ENCODE measurements around the gene MN1.

MN1 gene

DNA sequence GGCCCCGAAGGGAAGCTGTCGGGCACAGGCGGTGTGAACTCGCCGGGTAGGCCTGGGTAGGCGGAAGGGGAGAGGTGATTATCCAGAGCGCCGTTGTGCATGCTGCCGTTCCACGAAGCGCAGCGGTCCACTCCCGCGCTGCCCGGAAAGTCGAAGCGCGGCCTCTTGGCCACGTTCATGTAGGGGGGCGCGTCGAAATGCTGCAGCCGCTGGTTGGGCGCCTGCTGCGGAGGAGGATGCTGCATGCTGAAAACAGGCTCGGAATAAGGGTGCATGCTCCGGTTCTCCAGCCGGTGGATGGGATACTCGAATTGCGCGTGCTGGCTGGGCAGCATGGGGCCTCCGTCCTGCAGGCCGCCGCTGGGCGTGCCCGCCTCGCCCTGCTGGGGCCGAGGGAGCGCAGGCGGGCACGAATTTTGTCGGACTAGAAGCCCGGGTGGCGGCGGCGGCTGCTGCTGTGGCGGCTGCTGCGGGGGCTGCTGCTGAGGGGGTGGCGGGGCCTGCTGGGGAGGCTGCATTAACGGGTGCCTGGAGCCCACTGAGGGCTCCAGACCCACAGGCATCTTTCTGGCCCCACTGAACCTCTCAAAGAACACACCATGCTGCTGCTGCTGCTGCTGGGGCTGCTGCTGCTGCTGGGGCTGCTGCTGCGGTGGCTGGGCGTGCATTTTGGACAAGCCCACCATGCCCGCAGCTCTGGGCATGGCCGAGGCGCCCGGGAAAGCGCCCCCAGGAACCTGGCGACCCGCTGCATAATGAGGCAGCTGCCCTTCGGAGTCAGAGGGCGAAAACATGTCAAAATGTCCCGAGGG is 2.3 kb downstream of the MN1 start:
- DNase-seq = no peak

DNA sequence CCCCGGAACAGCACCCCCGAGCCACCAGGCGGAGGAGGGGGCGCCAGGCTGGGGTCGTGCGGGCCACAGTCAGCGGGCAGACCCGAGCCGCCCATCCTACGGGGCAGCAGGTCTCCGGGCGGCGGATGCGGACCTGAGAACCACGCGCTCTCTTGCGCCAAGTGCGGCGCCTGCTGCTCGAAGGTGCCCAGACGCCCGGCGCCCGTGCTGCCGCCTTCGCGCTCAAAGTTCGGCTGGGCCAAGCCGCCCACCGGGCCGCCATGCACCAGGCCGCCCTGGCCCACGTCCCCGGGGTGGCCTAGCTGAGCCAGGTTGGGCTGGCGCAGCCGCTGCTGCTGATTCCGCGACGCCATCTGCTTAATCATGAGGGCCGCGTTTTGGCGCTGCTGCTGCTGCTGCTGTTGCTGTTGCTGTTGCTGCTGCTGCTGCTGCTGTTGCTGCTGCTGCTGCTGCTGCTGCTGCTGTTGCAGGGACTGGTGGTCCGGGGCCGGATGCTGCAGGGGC is 3.0 kb downstream of the MN1 start:
- DNase-seq = no peak

DNA sequence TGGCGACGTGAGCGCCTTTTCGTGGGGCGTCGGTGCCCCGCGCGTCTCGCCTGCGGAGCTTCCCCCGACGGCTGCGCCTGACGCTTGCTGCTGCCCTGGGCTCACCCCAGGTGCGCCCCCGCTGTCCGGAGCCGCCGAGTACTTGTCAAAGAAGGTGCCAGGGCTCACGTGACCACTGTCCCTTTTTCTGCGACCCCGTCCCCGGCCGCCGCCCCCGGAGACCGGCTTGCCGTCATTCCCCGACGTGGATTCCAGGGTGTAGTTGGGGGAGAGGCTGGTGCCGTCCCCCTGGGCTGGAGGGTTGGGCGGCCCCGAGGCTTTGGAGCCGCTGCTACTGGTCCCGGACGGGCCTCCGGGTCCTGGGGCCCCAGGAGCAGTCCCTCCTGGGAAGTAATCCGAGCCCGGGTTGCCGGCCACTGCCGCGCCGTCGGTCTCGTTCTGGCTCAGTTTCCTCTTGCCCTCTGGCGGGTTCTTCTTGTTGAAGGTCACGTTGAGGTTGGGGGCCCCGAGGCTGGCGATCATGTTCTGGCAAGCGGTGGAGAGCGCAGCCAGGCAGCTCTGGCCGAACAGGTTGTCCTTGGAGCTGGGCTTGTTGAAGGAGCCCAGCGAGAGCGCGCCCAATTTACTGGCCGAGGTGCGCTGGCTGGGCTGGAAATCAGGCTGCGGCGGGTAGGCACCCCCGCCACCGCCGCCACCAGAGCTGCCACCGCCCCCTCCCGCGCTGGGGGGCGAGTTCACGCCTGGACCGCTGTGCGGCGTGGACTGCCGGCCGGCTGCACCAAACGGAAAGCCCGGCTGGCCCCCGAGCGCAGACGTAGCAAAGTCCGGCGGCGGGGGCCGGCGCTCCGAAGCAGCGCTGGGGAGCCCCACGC is 3.8 kb downstream of the MN1 start:
- no peak for DNase-seq

DNA sequence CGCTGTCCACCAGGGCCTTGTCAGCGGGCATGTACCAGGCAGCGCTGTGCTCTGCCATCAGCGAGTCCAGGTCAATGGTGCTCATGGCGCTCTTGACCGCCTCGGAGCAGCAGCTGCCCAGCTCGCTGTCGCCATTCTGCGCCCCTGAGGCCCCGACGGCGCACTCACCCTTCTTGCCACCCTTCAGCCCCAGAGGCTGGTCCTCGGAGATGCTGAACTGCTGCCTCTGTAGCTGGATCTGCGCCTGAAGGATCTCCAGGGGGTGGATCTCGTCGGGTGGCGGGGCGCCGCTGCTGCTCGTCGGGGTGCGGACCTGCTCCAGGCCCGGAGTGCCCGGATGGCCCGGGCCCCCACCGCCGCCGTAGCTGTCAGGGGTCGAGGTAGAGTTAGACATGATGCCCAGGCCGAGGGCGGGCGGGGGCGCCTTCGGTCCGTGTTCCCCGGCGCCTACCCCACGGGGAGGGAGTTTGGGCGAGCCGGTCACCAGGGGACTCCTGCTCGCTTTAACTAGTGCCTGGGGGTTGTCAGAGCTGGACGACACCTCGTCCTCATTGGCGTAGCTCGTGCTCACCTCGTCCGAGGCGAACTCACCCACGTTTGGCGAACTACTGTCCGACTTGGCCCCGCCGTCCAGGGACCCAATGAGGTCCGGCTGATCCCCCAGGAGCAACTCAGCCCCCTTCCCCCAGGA is 4.6 kb downstream of the MN1 start:
- DNase-seq = no peak

DNA sequence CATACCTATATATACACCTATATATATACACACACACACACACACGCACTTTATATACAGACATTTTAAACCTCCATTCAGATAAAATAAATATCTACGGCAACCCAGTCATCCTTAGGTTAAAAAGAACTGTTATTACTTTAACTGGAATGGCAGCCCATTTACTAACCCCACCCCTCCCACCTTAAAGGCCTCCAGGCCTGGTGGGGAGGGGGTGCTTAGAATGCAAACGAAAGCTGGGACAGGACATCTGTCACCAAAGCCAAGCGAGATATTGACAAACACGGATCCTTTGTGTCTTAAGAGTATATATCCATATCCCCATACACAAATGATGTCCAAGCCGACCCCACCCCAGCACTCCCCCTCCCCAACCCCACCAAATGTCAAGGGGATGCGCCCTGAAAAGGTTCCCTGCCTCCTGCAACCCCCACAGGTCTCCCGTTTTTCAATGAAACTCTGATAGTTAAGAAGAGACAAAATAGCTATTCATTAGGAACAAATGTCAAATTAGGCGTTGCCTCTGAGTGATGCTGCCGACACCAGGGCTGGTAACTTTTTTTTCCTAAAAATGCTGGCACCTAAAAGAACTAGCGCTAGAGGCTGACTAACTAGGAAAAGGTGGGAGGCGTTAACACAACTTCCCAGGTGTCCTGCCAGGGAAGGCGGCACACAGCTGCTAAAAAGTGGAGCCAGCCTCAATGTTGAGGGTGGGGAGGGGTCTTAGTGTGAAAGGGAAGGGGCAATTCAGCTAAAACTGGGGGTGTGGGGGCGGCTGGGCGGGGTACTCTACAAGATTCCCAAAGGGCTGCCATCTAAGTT is 5.6 kb downstream of the MN1 start:
- no peak for DNase-seq

DNA sequence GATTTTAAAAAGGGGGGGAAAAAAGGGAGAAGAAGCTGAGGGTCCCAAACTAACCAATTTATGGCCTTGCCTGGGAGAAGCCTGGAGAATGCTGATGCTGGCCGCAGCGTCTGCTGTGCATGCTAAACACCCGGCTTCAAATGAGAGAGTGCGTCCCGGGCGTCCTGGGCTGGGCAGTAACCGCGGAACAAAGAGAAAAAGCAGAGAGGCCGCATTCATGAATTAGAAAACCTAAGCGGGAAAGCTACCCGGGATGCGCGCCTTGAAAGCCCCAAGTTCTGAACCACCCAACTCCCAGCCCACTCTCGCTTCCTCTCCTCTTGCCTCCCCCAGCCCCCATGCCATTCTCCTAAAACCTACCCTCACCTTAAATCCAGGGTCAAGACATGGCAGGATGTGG is 6.5 kb downstream of the MN1 start:
- DNase-seq = no peak

DNA sequence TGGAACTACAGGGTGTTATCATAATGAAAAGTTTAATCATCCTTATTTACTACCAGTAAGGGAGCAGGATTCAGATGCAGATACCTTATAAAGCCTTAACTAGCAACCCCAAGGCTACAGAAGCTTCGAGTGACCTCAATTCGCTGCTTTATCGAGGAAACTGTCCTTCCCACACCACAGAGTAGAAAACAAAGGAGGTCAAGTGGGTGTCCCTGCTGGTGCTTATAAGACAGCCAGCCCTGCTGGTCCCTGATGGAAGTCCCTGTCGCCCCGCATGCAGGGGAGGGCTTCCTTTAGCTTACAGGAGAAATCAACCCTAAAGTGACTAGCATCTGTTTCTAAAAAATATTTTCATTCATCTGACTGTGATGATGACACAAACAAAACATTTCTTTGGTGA is 7.3 kb downstream of the MN1 start:
- no peak for DNase-seq

DNA sequence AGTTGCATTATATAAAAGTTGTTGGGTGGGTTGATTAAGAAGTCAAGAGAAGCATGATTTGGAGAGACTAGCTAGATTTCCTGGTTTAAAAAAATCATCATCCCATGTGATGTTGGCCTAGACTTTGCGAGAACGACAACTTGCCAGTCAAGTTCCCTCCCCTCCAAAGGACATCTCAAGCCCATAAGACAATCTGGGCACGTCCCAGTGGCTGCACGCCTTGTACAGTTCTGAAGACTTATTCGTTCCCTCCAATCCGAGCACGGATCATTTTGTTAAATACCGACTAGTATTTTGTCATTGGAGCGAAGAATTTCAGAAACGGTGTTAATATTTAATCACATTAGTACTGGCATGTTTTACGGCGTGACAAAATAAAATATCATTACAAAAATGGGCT is 8.0 kb downstream of the MN1 start:
- no peak for DNase-seq

DNA sequence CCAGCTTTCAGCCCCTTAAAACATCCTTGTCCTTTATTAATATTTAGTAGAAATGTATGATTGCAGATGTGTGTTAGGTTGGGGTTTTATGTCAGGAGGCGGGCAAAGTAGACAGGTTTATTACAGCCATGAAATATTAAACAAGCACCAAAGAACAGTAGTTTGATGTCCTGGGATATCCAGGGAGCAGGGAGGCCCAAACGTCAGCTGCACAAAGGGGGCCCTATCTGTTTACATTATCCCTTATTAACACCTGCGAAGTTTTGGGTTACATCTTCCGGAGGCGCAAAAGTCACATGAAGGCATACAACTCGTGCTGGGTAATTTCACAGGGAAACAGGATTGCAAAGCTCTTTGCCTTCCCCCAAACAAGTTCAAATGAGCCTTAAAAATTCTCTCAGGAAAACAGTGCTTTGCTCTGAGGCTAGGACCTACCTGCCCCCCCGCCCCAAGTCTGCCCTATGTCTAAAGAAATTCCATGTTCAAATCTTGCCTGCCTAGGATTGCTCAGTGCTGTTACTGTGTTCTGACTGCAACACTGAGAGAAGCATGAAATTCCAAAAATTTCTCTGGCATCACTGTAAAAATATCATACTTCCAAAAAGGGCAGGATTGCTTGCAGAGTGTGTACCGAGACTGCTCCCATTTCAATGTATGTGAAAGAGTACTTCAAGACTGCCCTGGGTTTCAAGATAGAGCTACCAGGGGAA is 8.9 kb downstream of the MN1 start:
- no peak for DNase-seq

DNA sequence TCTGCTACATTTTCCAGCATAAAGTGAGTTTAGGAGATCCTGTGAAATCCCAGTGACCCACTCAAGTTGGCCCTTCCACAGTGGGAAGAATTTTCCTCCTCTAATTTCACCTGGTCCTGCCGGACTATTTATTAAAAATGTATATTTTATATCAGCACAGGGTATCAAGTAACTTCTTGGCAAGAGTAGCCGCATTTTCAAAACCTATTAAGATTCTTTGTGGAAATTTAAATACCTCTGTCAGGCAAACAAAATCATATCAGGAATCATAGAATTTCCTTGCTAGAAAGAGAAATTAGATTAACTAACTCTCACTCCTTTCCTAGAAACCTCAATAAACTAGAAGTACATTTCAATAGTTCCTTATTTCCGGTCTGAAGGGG is 9.7 kb downstream of the MN1 start:
- DNase-seq = no peak

DNA sequence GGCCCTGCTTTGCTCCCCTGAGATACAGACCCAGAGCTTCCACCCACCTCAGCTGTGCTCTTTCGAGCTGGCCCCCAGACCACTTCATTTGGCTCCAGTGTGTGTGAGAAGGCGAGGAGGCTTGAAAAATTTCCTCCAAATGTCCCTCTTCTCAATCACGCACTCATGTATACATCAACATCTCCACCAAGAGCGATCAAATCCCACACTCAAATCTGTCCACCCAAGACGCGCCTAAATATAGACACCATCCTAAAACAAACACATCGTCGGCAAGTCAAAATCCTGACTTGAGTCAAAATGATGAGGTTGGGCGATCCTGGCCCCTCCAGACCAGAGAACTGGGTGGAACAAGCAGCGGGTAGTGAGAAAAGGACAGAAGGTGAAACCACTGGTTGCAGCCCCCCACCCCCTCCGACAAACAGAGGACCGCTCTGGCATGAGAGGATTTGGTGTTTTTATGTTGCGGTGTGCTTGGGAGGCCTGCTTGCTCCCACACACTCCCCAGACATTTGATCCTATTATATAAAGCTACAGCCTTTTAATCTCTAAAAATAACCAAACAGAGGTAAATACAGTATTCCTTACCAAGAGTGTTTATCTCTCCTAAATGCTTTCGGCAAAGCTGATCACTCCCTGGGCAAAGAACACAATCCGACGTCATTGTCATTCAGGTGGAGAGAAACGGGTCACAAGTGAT is 10.2 kb downstream of the MN1 start:
- no peak for DNase-seq

DNA sequence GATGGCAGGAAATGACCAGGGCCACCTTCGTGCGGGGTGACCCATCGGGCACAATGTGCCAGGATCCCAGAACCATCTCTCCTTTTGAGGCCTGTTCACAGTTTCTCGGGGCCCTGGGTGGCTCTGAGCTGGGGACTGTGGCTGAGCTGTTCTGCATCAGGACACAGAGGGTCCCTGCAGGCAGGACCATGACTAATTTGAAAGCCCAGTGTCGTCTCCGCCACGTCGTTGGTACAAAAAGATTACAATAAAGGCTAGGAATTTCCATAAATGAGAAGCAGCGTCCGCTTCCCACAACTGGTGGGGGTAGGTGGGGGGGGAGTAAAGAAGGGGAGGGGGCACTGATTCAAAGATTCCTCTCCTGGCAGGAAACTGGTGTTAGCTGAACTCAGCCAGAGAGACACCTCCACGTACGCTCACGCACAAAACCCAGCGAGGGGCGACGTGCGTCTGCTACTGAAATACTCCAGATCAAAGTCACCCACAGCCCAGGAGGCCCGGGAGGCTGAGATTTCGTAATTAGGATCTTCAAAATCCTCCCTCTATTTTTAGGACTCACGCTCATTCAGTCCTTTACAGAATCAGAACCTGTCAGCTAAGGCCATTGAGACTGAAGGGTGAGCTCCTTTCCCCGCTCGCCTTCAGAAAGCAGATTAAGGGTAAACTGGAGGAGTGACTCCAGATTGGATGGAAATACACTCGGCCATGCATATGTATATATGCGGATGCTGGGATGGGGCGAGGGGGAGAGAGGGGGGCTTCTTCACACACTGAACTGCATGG is 11.0 kb downstream of the MN1 start:
- no peak for DNase-seq

DNA sequence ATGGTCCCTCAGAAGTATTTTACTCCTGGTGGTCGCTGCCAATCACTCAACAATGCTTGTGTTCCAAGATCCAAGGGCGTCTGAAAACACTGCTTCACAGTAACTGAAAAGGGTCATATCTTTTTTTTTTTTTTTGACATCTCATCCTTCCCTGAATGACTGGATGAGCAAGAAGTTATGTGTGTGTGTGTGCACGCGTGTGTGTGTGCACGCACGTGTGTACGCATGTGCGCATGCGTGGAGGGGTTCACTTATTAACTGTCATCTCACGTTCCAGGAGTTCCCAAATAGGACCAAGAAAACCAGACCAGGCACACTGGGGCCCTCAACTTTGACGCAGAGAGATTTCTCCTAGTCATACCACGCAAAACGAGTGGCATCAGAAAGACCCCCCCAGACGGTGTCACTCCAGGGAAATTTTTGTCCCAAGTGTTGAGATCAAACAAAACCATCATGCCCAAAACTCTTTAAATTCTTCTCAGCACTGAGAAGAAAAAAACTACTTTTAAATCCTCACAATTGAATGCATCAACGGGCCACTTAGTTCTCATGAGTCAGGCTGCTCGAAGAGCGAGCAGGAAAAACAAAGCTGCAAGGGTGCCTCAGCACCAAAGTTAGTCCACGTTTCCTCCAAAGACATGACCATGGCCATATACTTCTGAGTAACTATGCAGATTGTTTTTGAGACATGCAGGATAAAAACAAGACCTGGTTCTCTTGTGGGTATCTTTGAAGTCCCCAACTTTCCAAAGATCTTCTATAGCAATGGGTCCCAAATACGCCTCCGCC is 12.9 kb downstream of the MN1 start:
- no peak for DNase-seq

DNA sequence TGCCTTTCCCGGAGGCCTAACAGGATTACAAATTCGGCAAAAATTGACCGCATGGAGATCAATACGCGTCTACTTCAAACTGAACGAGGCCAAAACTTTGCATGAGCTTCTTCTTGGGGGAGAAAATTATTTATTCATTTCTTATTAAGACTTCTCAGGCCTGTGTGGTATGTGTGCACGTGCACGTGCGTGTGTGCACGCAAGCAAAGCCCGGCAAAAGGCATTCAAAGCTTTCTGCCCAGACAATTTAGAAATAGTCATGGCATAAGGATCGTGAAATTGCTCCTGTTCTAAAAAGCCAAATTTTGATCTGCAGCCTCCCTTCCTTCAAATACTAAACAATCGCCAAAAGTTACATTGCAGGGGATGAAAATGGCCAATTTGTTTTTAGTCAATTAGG is 14.6 kb downstream of the MN1 start:
- no peak for DNase-seq

DNA sequence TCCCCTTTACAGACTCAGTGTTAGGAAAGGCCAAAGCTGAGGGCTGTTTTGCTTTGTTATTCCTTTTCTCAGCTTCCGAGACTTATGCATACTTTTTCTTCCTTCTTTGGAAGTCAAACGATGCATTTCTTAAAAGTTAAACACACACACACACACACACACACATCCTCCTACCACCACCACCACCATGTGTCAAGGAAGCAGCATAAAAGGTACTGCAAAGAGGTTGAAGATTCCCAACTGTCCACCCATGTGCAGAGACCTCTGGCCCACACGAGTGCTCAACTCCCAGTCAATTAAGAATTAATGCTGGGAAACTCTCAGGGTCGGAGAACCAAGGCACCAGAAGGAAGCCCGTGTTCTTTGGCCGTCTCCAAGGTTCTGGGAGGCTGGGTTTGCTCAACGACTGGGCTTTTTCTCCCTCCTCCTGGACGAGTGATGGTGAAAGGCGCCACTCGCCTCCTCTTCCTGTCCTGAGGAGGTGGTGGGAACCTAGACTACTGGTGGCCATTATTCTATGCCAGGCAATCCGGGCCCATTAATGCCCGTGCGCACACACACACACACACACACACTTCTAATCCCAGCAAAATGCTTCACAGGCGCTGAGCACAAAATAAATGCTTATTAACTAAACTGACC is 15.1 kb downstream of the MN1 start:
- DNase-seq = no peak

DNA sequence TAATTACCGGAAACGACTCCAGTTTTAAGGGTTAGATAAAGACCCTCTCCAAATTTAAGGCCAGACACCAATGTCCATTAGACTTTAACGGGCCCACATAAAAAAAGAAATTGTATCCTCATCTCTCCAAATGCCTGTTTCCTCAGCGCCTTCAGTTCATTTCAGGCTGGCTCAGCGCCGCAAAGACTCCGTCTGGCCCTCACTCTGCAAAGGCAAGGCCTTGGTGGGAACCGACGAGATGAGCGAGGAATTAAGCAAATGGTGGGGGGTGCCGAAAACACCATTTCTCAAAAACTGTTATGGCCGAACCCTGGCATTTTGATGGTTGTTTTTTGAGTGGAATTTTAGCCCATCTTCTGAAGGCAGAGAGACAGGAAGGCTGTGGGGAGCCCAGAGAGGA is 15.7 kb downstream of the MN1 start:
- DNase-seq = no peak

DNA sequence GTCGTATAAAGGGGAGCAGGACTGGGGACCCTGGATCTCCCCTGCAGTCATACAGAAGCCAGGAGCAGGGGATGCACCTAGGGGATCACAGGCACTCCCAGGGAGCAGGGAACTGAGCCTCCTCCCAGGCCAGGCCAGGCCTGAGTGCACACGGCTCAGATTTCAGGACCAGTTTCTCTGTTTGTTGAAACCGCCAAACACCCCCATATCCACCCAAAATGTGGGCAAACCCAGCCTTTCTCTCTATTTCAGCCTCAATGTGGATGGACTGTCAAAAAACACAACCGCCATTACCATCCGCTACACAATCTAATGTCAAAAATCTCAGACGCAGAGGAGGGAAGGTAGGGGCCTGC is 17.5 kb downstream of the MN1 start:
- no peak for DNase-seq

DNA sequence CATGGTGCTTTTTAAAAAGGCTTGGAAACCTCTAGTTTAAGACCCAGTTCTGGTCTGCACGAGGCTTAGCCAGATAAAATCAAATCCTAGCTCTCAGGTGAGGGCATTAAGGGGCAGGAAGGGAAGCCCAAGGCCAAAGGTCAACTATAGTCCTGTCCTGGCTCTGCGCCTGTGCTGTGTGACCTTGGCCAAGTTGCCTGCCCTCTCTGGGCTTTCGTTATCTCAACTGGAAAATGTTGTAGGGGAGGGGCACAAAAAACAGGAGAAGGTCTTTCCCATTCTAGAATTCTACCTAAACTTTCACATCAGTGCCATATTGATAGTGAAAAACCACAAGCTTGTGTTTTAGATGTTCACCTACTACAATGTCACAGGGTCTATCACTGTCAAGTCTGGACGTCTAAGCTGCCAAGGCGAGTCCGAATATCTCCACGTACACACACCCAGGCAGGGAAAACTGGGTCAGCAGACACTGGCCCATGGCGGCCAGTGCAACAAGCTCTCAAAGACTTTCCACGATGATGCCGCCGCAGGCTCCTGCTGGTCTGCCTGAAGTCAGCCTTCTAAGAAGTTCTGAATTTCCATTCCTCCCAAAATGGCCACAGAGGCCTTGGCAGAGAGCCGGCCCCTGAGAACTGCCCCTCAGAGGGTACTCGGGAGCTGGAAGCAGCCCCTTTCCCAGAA is 18.0 kb downstream of the MN1 start:
- DNase-seq = no peak

DNA sequence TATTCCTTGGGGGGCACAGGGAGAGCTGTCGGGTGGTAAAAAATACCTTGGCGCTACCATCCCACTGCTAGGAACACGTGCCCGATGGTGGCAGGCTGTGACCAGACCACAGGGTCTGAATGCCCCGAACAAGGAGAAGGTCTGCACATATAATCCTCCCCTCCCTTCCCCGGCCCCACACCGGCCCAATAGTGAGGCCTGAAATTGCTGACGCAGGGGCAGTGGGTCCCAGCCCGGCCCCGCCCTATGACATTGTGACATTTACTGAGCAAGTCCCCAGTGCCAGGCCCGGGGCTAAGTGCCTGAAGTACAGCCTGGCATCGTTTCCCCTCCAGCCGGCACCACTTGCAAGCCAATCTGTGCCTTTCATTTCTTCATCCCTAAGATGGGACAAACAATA is 19.5 kb downstream of the MN1 start:
- DNase-seq = no peak

Measured in CD4-positive, alpha-beta T cell treated with Interferon gamma for 1 hour (primary cell).